NCI-H2171 (cell line): ENCODE results near the gene TRIM49.
"Not testable (repeated sequence)": the region's sequence is repeated elsewhere in the genome, so short reads cannot be mapped to it uniquely, and the experiment has no call there.

Source experiments
- DNase-seq: peaks from one replicate; lab custom pipeline; 2025; lab: John Stamatoyannopoulos, UW

The TRIM49 gene

DNA sequence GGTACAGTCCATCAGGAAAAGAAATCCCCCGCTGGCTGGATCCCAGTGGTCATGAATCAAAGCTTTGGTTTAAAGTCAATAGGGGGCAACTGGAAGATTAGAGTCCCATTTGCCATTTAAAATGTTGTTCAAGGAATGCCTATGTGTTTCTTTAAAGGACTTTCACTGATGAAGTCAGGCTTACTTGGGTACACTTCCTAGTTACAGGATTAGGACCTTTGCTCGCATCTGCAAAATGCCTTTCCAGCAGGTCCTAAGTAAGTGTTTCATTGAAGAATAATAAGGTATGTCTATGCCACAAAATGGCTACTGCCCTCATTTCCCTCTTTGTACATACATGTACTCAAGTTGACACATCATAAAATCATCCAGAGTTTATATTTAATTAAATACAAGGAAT lies at the start of gene TRIM49:
TRIM49 (minus strand) TSS at position 101 of the 400 bp plus-strand sequence. CDS start 4,106 bp downstream, outside the sequence.
- not testable (repeated sequence) for DNase-seq

DNA sequence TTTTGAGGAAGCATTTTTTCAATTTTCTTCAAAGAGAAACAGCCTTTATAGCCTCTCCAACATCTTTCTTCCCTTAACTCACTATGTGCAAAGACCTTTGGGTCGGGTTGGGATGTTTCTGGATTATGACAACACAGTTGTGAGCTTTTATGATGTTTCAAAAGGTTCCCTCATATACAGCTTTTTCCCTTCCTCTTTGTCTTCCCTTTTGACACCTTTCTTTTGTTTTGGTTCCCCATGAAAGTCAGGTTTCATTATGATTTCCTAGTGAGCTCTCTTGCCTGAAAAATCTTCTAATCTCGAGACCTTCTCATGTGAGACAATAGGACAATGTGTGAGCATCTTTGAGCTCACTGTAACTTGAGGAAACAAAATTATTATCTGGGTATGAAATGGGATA lies 18.3 kb upstream of the TRIM49 start:
- DNase-seq: not testable (repeated sequence)

- not testable (repeated sequence) for DNase-seq
Measured at GRCh38 chr11:89820008-89820407, 11.6 kb upstream of the TRIM49 start.

GRCh38 chr11:89813535-89813934 lies 5.2 kb upstream of the TRIM49 start:
- DNase-seq: not testable (repeated sequence)

- not testable (repeated sequence) for DNase-seq
Measured at GRCh38 chr11:89787506-89788063, 20.8 kb downstream of the TRIM49 start.

DNA sequence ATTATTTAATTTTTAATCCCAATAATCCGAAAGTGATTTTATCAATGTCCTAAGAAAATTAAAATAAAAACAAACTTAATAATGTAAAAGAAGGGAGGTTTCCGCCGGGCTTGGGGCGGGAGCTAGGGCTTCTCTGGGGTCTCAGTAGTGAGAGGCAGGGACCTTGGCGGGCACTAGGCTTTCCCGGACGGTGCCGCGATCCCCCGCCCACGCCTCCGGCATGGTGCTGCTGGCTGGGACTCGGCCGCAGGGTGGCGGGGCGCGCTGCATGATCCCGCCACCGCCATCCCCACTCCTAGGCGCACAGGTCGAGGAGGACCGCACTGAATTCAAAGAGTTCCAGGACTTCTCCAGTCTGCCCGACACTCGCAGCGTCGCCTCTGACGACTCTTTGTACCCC lies 22.6 kb downstream of the TRIM49 start:
- DNase-seq: not testable (repeated sequence)

DNA sequence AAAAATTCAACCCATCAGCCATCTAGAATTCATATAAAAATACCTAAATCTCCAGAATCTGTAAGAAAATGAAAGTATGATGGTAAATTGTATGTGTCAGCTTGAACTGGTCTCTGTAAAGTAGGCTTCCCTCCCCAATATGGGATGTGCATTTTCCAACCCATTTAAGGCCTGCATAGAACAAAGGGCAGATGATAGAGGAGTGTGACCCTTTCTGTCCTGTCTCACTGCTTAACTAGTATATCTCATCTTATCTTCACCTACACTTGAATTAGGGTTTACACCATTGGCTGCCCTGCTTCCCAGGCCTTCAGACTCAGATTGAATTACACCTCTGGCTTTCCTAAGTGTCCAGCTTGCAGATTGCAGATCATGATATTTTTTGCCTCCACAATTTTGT lies 57.6 kb downstream of the TRIM49 start:
- DNase-seq: not testable (repeated sequence)
